NT2/D1 (cell line): ENCODE measurements around the gene TNFSF10.

Experiments used
- DNase-seq: peaks from one replicate; pipeline ENCODE4 v3.0.0-alpha.2; 2011; ENCODE audit warnings: low read depth, low spot score
- H3K27me3 ChIP-seq: 2 replicates; pipeline ENCODE4 v1.6.0; 2011; ENCODE audit warnings: mild to moderate bottlenecking; ENCODE audit not compliant: insufficient read length, insufficient read depth
- H3K36me3 ChIP-seq: 2 replicates; pipeline ENCODE4 v1.6.1; 2011; ENCODE audit warnings: mild to moderate bottlenecking, low read length, mixed read lengths; ENCODE audit not compliant: insufficient read depth, insufficient read length
- H3K4me1 ChIP-seq: 2 replicates; pipeline ENCODE4 v1.5.1; 2011; ENCODE audit not compliant: insufficient read depth, insufficient read length
- H3K4me3 ChIP-seq: 2 replicates; pipeline ENCODE4 v1.5.1; 2011; ENCODE audit warnings: low read depth; ENCODE audit not compliant: insufficient read length
- H3K9ac ChIP-seq: 2 replicates; pipeline ENCODE4 v1.6.0; 2011; ENCODE audit warnings: low read depth; ENCODE audit not compliant: insufficient read length
- H3K9me3 ChIP-seq: 2 replicates; pipeline ENCODE4 v1.5.1; 2011; ENCODE audit warnings: mild to moderate bottlenecking, low read length; ENCODE audit not compliant: insufficient read depth
- SUZ12 ChIP-seq: IDR thresholded peaks from 2 replicates; pipeline ENCODE4 v1.6.1; 2011; ENCODE audit not compliant: insufficient read length, insufficient read depth; ENCODE audit errors: extremely low read depth
- YY1 ChIP-seq: IDR thresholded peaks from 2 replicates; pipeline ENCODE4 v1.6.1; 2011; ENCODE audit not compliant: insufficient read length, insufficient read depth
- ZNF274 ChIP-seq: IDR thresholded peaks from 2 replicates; pipeline ENCODE4 v1.6.1; 2011; ENCODE audit warnings: mild to moderate bottlenecking, low read depth, low read length

Gene TNFSF10

GRCh38 chr3:172542999-172543398 lies 19.8 kb upstream of the TNFSF10 start:
- DNase-seq, result no peak
- H3K4me1 ChIP-seq, result no peaks in the 10 kb centered on the region
- no peaks in the 10 kb centered on the region for H3K36me3 ChIP-seq
- no peak overlapping the region for H3K9ac ChIP-seq
- H3K9me3 ChIP-seq, result no peaks in the 10 kb centered on the region
- TF ChIP-seq SUZ12 (no peak), ZNF274 (no peak), YY1 (no peak)
- H3K27me3 ChIP-seq, result no peaks in the 10 kb centered on the region
- no peak overlapping the region for H3K4me3 ChIP-seq

- Histone ChIP-seq H3K9ac (no peak overlapping the region), H3K4me3 (no peak overlapping the region), H3K36me3 (no peaks in the 10 kb centered on the region), H3K4me1 (no peaks in the 10 kb centered on the region), H3K9me3 (no peaks in the 10 kb centered on the region), H3K27me3 (no peaks in the 10 kb centered on the region)
- no peak for TF ChIP-seq YY1
- no peak for TF ChIP-seq ZNF274
- no peak for DNase-seq
These were observed 18.8 kb upstream of the TNFSF10 start for GRCh38 chr3:172541945-172542488.

- H3K9ac ChIP-seq, result no peak overlapping the region
- no peak overlapping the region for H3K4me3 ChIP-seq
- H3K27me3 ChIP-seq, result no peaks in the 10 kb centered on the region
- H3K9me3 ChIP-seq, result no peaks in the 10 kb centered on the region
- no peaks in the 10 kb centered on the region for H3K36me3 ChIP-seq
- TF ChIP-seq YY1 (no peak), SUZ12 (no peak)
- no peak for DNase-seq
- H3K4me1 ChIP-seq, result peaks cover 2% of the 10 kb centered on the region
These were observed 16.8 kb upstream of the TNFSF10 start for GRCh38 chr3:172540049-172540448.

GRCh38 chr3:172539273-172539672 lies 16.0 kb upstream of the TNFSF10 start:
- Histone ChIP-seq H3K4me1 (peaks cover 2% of the 10 kb centered on the region), H3K9me3 (no peaks in the 10 kb centered on the region), H3K9ac (no peak overlapping the region), H3K27me3 (no peaks in the 10 kb centered on the region), H3K36me3 (no peaks in the 10 kb centered on the region), H3K4me3 (no peak overlapping the region)
- DNase-seq, result no peak
- TF ChIP-seq ZNF274, result no peak
- no peak for TF ChIP-seq YY1
- TF ChIP-seq SUZ12, result no peak

GRCh38 chr3:172538368-172539151 lies 15.3 kb upstream of the TNFSF10 start:
- DNase-seq, result no peak
- TF ChIP-seq YY1 (no peak), SUZ12 (no peak), ZNF274 (no peak)
- H3K36me3 ChIP-seq, result no peaks in the 10 kb centered on the region
- H3K4me3 ChIP-seq, result no peak overlapping the region
- H3K4me1 ChIP-seq, result peaks cover 2% of the 10 kb centered on the region
- H3K27me3 ChIP-seq, result no peaks in the 10 kb centered on the region
- H3K9me3 ChIP-seq, result no peaks in the 10 kb centered on the region
- H3K9ac ChIP-seq, result no peak overlapping the region

GRCh38 chr3:172537507-172538158 lies 14.4 kb upstream of the TNFSF10 start:
- no peaks in the 10 kb centered on the region for H3K27me3 ChIP-seq
- no peaks in the 10 kb centered on the region for H3K36me3 ChIP-seq
- DNase-seq, result no peak
- H3K9me3 ChIP-seq, result no peaks in the 10 kb centered on the region
- H3K4me1 ChIP-seq, result peaks cover 2% of the 10 kb centered on the region
- no peak overlapping the region for H3K4me3 ChIP-seq
- H3K9ac ChIP-seq, result no peak overlapping the region
- TF ChIP-seq SUZ12 (no peak), YY1 (no peak), ZNF274 (no peak)

- no peak overlapping the region for H3K9ac ChIP-seq
- DNase-seq, result no peak
- no peak overlapping the region for H3K4me3 ChIP-seq
- no peaks in the 10 kb centered on the region for H3K36me3 ChIP-seq
- H3K4me1 ChIP-seq, result peaks cover 2% of the 10 kb centered on the region
- H3K27me3 ChIP-seq, result no peaks in the 10 kb centered on the region
- no peaks in the 10 kb centered on the region for H3K9me3 ChIP-seq
- TF ChIP-seq YY1 (no peak), ZNF274 (no peak), SUZ12 (no peak)
These were observed 13.8 kb upstream of the TNFSF10 start for GRCh38 chr3:172536993-172537419.
